Mucosa of stomach (tissue), 1 donor: ENCODE results near the gene AGPAT2.
"Not testable (repeated sequence)": the region's sequence is repeated elsewhere in the genome, so short reads cannot be mapped to it uniquely, and the experiment has no call there.

Source experiments
- H3K27me3 ChIP-seq: one replicate; pipeline ENCODE4 v1.7.0; 2013; ENCODE audit warnings: mild to moderate bottlenecking, low read length; ENCODE audit not compliant: control insufficient read depth, insufficient read depth
- H3K36me3 ChIP-seq: one replicate; pipeline ENCODE4 v1.7.0; 2013; ENCODE audit warnings: low read length; ENCODE audit not compliant: control insufficient read depth, insufficient read depth
- H3K4me1 ChIP-seq: one replicate; pipeline ENCODE4 v1.7.0; 2013; ENCODE audit warnings: mild to moderate bottlenecking, low read length; ENCODE audit not compliant: control insufficient read depth, insufficient read depth
- H3K4me3 ChIP-seq: one replicate; pipeline ENCODE4 v1.7.0; 2013; ENCODE audit warnings: low read length
- H3K9ac ChIP-seq: one replicate; pipeline ENCODE4 v1.7.0; 2013; ENCODE audit warnings: mild to moderate bottlenecking, low read length, moderate library complexity
- H3K9me3 ChIP-seq: one replicate; pipeline ENCODE4 v1.7.0; 2013; ENCODE audit warnings: mild to moderate bottlenecking, low read length, moderate library complexity; ENCODE audit not compliant: control insufficient read depth
- donor health status: Pancreatic carcinoma.

The AGPAT2 gene

GRCh38 chr9:136707849-136708517, 20.7 kb upstream of the AGPAT2 start:
- H3K9ac ChIP-seq = no peak overlapping the region
- no peaks in the 10 kb centered on the region for H3K9me3 ChIP-seq
- peaks cover 17% of the 10 kb centered on the region for H3K27me3 ChIP-seq
- H3K4me1 ChIP-seq = peaks cover 11% of the 10 kb centered on the region
- H3K4me3 ChIP-seq = no peak overlapping the region
- no peaks in the 10 kb centered on the region for H3K36me3 ChIP-seq

GRCh38 chr9:136707011-136707410, 19.8 kb upstream of the AGPAT2 start:
- Histone ChIP-seq H3K36me3 (no peaks in the 10 kb centered on the region), H3K9me3 (no peaks in the 10 kb centered on the region), H3K4me3 (no peak overlapping the region), H3K27me3 (peaks cover 12% of the 10 kb centered on the region), H3K9ac (no peak overlapping the region), H3K4me1 (peaks cover 11% of the 10 kb centered on the region)

- H3K4me3 ChIP-seq = no peak overlapping the region
Measured at GRCh38 chr9:136705564-136705963, 18.3 kb upstream of the AGPAT2 start.

GRCh38 chr9:136704741-136705140, 17.5 kb upstream of the AGPAT2 start:
- H3K36me3 ChIP-seq, H3K9me3 ChIP-seq, H3K4me3 ChIP-seq, H3K9ac ChIP-seq: not testable (repeated sequence)
- peaks cover 19% of the 10 kb centered on the region for H3K27me3 ChIP-seq
- H3K4me1 ChIP-seq = peaks cover 13% of the 10 kb centered on the region

More at GRCh38 chr9:136705564-136705963, 18.3 kb upstream of the AGPAT2 start:
- Histone ChIP-seq H3K9ac (no peak overlapping the region), H3K9me3 (no peaks in the 10 kb centered on the region), H3K4me1 (peaks cover 13% of the 10 kb centered on the region), H3K36me3 (no peaks in the 10 kb centered on the region), H3K27me3 (peaks cover 18% of the 10 kb centered on the region)

- H3K4me3 ChIP-seq = no peak overlapping the region
- H3K9me3 ChIP-seq = no peaks in the 10 kb centered on the region
- peaks cover 17% of the 10 kb centered on the region for H3K27me3 ChIP-seq
- H3K9ac ChIP-seq = no peak overlapping the region
- no peaks in the 10 kb centered on the region for H3K36me3 ChIP-seq
- peaks cover 13% of the 10 kb centered on the region for H3K4me1 ChIP-seq
Measured at GRCh38 chr9:136703276-136703860, 16.1 kb upstream of the AGPAT2 start.

GRCh38 chr9:136701668-136702053, 14.4 kb upstream of the AGPAT2 start:
- H3K27me3 ChIP-seq = peaks cover 17% of the 10 kb centered on the region
- H3K4me1 ChIP-seq = peaks cover 25% of the 10 kb centered on the region
- H3K9me3 ChIP-seq = no peaks in the 10 kb centered on the region
- H3K9ac ChIP-seq = no peak overlapping the region
- H3K4me3 ChIP-seq = no peak overlapping the region
- no peaks in the 10 kb centered on the region for H3K36me3 ChIP-seq

GRCh38 chr9:136700959-136701667, 13.9 kb upstream of the AGPAT2 start:
- Histone ChIP-seq H3K9ac (no peak overlapping the region), H3K36me3 (no peaks in the 10 kb centered on the region), H3K4me1 (peaks cover 29% of the 10 kb centered on the region), H3K27me3 (peaks cover 18% of the 10 kb centered on the region), H3K9me3 (no peaks in the 10 kb centered on the region), H3K4me3 (no peak overlapping the region)

- H3K4me3 ChIP-seq = no peak overlapping the region
- no peaks in the 10 kb centered on the region for H3K9me3 ChIP-seq
- peaks cover 35% of the 10 kb centered on the region for H3K4me1 ChIP-seq
- no peaks in the 10 kb centered on the region for H3K36me3 ChIP-seq
- peaks cover 20% of the 10 kb centered on the region for H3K27me3 ChIP-seq
- no peak overlapping the region for H3K9ac ChIP-seq
Measured at GRCh38 chr9:136700304-136700703, 13.0 kb upstream of the AGPAT2 start.

- H3K9ac ChIP-seq = no peak overlapping the region
- peaks cover 46% of the 10 kb centered on the region for H3K4me1 ChIP-seq
- H3K9me3 ChIP-seq = no peaks in the 10 kb centered on the region
- H3K36me3 ChIP-seq = no peaks in the 10 kb centered on the region
- peaks cover 20% of the 10 kb centered on the region for H3K27me3 ChIP-seq
- no peak overlapping the region for H3K4me3 ChIP-seq
Measured at GRCh38 chr9:136698635-136699246, 11.5 kb upstream of the AGPAT2 start.

- H3K4me1 ChIP-seq = peaks cover 54% of the 10 kb centered on the region
- peaks cover 20% of the 10 kb centered on the region for H3K27me3 ChIP-seq
Measured at GRCh38 chr9:136697821-136698526, 10.7 kb upstream of the AGPAT2 start.

GRCh38 chr9:136697146-136697820, 10.0 kb upstream of the AGPAT2 start:
- Histone ChIP-seq H3K4me3 (no peak overlapping the region), H3K4me1 (peaks cover 61% of the 10 kb centered on the region), H3K36me3 (no peaks in the 10 kb centered on the region), H3K27me3 (peaks cover 20% of the 10 kb centered on the region), H3K9me3 (no peaks in the 10 kb centered on the region), H3K9ac (no peak overlapping the region)

More at GRCh38 chr9:136697821-136698526, 10.7 kb upstream of the AGPAT2 start:
- H3K4me3 ChIP-seq = no peak overlapping the region
- no peaks in the 10 kb centered on the region for H3K36me3 ChIP-seq
- H3K9me3 ChIP-seq = no peaks in the 10 kb centered on the region
- no peak overlapping the region for H3K9ac ChIP-seq
